Activated CD4-positive, alpha-beta T cell treated with anti-CD3 and anti-CD28 coated beads, Interleukin-10, Interleukin-2, amounts not matched to agents 100 ng/mL and 50 ng/mL, durations not matched to agents 16 hours and 8 hours (primary cell): ENCODE data around the gene TAF1B.
A peak's percentile ranks its signal among the peaks of the same experiment; 100 is the strongest.

ENCODE experiments used
- DNase-seq: peaks from one replicate; pipeline ENCODE4 v3.0.0-alpha.2; 2020

The TAF1B gene

DNA sequence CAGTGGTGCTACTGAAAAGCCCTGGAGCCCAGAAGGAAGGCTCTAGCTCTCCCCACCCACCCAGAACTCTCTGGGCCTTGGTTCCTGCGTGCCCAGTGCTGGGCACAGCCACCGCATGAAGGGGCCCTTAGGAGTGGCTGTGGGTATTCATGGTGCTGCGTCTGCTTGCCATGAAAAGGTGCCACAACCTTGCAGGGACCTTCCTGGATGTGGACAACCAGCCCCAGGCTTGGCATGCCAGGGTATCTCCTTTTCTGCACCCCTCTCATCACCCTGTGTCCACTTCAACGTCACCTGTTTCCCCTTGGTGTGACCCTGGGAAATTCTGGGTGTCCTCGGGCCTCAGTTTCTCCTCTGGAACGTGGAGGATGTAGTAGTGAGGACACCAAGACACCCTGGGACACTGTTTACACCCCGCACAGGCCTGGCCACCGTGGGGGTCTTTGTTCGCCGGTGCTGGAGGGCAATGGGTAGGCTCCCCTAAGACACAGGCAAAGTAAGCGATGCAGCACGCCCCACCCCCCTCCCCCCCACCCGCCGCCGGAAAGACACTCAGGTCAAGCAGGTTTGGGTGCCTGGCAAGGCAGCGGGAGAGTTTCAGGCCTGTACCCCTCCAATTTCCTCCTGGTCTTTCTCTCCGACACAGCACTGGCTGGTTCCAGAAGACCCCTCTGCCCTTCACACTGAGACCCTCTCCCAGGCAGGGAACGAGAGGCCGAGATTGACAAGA lies 34.8 kb upstream of the TAF1B start:
- DNase-seq: no peak

DNA sequence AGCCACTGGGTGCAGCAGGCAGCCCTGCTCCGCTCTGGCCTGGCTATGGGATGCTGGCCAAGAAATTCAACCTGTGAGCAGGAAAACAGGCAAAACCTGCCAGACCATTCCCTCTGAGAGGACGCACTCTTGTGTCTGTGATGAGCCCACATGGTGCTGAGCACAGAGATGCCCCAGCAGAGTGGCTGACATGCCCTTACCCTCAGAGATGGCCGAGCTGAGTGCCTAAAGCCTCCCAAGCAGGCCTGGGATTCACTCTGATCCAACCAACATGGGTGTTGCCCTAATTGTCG lies 34.3 kb upstream of the TAF1B start:
- DNase-seq: no peak

DNA sequence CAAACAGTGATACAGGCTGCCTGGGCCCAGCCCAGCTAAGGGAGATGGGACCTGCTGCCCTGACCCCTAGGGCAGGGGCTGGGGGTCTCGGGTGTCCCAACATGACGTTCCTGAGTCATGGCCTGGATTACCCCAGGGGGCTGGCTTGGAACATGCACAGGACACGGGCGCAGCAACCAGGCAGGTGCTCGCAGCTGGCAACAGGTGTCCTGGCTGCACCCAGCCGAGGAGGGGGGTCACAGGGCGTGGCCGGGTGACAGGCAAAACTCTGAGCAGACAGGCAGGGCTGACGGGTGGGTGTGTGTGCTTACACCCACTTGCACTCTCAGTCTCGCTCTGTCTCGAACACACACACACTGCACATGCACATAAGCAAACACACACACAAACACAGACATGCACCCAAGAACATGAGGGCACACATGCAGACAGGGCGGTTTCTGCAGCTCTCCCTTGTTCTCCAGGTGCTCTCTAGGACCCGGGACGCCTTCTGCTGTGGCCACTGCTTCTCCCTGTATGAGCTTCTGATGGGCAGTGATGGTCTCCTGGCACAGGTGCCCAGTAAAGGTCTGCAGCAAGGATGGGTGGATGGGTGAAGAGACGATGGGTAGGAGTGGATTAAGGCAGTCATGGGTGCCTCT lies 33.7 kb upstream of the TAF1B start:
- DNase-seq: no peak

- DNase-seq: no peak
Observed at GRCh38 chr2:9811216-9811615, 32.1 kb upstream of the TAF1B start.

DNA sequence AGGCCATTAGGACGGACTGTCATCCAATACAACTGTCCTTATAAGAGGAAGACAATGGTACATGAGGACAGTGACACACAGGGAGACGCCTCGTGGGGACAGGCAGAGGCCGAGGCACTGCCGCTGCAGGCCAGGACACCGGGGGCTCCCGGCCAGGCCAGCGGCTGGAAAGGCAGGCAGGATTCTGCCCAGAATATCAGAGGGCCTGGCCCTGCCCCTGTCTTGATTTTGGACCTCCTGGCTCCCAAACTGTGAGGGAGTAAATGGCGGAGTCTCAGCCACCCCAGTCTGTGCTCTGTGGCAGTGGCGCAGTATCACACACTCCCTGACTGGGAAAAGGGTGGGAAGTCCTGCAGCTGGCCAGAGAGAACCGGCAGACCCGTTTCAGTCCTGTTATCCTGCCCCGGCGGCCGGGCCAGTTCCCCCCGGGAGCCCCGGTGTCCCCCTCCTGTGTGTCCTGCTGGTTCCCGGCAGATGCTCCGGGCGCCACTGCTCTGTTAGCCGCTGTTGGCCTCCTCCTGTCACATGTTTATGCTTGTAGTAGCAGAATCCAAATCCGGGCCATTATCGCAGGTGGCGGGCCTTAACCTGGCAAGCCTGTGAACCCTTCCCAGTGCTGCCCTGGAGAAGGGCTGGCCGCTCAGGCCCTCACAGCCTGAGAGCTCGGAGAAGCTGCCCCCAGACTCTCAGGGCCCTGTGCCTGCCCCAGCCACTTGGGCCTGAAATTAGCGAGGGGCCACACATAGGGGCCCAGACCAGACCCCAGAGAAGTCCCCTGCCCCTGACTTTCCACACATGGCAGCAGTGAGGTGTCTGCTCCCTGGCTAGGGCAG lies 31.4 kb upstream of the TAF1B start:
- DNase-seq: no peak

- no peak for DNase-seq
Observed at GRCh38 chr2:9812945-9813311, 30.3 kb upstream of the TAF1B start.

- DNase-seq: peak; percentile 79
Observed at GRCh38 chr2:9813312-9814128, 29.8 kb upstream of the TAF1B start.

DNA sequence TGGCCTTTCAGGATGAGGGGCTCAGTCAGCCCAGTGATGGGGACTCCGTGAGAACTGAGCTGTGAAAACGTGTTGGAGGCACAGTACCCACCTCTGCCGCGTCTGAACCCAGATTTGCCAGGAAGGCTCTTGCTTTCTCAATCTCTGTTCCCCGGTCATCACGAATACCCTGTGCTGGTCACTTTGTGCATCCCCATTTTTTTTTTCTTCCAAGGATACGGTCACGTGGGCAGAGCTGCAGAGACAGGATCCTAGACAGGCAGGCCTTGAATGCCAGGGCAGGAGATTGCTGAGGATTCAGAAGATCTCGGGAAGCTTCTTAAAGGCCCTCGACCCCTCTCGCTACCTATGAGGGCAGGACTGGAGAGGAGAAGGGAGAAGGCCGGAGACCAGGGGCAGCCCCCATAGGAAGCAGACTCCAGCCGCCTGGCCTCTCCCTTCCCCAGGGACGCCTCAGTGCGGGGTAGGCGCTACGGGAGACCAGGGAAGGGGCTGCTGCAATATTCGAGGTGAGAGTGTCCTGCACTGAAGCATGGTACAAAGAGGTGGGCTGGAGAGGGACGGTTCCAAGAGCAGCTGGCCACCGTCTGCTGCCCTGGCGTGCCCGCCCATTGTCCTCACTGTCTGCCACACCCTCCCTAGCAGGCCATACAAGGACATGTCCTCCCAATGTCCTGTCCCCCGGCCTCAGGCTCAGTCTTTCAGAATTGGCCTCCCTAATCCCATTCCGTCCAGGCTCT lies 29.0 kb upstream of the TAF1B start:
- no peak for DNase-seq

DNA sequence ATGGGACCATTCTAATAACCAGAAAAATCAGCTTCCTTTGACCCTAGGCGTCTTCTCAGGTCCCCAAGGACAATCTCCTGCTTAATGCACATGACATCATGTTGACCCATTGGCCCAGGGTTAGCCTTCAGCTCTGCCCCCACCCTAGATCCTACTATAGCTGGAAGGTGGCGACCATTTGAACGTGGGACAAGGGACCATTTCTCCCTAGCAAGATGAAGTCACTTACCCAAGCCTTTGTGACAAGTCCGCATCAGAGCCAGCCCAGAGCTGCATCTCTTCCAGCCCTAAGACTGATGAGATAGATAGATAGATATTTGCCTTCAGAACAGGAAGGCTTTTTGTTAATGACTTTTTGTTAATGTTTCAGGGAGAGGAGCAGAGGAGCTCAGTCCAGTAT lies 28.2 kb upstream of the TAF1B start:
- DNase-seq: no peak

DNA sequence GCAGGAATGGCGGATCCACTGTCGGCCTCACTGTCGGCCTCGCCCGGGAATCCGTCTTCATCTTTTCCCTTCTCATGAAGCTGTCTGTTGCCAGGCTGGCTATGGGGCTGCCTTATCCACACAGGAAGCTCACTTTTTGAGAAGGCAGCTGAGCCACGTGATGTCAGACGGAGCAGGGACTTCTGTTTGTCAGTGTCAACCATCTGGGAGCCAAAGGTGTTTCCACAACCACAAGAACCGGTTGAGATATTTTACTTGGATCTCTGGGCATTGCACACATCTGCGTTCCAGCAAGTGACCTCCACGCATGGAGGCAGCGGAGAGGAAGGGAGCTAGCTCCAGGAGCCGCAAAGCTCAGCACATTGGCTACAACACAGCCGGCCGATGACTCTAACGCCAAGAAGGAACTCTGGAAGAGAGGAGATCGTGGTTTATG lies 27.4 kb upstream of the TAF1B start:
- no peak for DNase-seq

DNA sequence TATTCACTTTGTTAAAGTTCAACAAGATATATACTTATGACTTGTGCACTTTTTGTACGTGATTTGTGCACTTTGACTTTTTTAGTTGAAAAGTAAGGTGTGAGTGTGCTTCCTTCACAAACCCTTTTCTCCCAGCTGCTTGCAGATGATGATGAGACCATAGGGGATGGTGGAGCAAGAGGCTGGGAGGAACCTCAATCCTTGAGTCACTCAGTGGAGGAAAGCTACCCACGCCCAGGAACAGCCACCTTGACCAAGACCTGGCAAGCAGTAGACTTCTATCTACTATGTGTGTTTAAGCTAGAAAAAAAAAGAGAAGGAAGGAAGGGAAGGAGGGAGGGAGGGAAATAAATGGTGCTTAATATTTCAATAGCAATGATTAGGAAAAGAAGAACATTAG lies 25.2 kb upstream of the TAF1B start:
- no peak for DNase-seq

DNA sequence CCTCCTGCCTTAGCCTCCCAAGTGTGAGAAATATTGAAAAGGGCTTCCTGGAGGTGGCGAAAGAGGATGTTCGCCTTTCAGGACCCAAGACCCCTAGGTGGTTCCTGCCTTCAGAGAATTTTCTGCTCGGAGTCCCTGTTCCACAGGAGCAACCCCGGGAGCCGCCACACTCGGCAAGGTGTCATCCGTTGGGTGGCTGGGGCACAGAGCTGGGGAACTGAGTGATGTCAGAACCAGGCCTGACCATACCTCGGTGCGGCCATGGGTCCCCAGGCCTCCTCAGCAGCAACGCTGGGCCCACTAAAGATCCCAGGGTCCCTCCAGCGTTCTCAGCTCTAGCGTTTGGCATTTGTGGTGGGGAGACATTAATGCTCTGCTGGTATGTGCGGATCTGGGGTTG lies 23.7 kb upstream of the TAF1B start:
- no peak for DNase-seq

- DNase-seq: no peak
Observed at GRCh38 chr2:9820020-9820973, 23.0 kb upstream of the TAF1B start.

- no peak for DNase-seq
Observed at GRCh38 chr2:9821805-9822445, 21.3 kb upstream of the TAF1B start.

DNA sequence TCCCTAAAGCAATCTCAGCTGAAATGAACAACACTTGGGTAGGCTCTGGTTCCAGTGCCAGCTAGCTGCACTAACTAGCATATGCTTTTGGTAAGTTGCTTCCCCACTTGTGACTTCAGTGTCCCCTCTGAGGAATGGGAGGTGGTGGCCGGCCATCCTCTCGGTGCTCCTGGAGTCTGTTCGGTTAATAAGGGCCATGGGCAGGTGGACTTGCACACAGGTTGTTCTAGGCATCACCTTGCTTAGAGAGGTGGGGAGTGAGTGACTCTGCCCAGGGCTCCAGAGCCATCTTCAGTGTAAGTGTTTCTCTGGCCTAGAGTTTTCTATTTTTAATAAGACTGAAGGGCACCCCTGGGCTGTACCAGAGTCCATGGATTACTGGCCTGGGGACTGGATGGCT lies 18.8 kb upstream of the TAF1B start:
- no peak for DNase-seq

DNA sequence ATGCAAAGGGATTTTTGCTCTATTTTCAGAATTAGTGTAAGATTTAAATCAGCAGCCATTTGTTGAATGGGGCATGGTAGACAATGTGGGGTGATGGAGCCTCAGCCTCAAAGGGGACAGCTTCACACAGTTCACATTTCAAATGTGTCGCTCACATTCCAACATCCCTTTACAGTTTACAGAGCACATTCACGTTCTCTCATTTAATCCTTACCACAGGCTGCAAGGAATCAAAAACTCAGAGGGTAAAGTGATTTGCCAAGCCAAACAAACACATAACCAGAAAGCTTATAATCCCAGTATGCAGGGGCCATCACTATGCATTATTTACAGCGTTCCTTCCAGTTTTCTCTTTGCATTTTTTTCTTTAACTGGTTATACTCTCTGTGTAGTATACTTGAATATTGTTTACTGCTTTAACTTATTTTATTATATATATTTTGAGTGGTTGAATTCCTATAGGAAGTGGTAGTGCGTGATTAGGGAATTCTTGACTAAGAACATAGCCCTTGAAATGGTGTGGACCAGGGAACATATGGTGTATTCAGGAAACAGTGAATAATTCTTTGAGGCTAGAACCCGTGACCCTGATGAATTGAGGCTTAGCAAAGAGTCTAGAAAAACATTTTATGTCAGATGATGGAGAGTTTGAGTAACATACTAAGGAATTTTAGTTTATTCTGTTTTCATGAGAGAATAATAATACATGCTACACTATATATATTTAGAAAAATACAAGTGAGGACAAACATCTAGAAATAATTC lies 18.1 kb upstream of the TAF1B start:
- DNase-seq: no peak

DNA sequence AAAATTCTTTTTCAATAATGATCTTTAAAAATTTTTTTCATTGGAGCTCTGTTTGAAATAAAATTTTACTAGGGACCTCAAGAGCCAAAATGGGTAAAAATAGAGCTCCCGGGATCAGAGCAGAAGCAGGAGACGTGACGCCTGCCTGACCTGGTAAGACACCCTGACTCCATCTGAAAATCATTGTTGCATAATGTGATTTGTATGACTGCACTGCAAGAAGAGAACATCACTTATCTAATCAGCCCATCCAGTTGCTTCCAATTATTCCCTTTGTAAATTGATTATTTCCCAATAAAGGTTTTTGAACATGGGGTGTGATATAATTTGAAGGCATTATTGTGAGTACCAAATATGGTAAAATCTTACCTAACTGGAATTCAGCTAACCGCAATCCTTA lies 17.1 kb upstream of the TAF1B start:
- DNase-seq: no peak

DNA sequence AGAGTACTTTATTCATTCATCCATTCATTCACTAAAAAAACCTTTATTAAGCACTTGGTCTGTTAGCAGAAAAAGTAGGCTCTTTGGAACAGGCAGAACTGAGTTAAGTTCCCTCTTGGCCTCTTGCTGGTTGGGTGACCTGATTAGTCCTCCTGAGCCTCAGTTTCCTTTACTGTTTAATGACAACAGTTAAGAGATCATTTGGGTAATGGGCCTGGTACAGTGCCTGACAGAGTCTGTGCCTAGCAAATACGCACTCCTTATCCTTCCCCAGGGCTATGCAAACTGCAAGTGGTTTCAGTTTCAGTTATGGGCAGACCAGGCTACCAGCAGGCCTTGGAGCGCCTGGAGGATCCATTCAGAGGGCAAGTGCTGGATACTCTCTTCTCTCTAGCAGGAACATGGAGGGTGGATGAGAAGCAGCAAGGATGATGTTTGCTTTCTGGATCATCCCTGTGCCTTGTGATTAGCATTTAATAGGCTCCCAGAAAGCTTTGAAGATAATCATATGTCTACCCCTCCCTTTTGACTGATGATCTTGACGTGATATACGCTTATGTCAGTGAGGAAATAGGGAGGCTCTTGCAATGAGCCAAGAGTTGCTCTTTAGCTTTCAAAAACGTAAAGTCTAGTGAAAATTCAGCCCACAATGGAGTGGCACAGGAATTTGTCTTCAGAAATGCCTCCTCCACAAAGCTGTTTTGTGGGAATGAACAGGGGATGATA lies 12.4 kb upstream of the TAF1B start:
- DNase-seq: no peak

GRCh38 chr2:9831670-9832069 lies 11.6 kb upstream of the TAF1B start:
- DNase-seq: no peak
